ENCODE results near the gene WIPF3.

The WIPF3 gene

DNA sequence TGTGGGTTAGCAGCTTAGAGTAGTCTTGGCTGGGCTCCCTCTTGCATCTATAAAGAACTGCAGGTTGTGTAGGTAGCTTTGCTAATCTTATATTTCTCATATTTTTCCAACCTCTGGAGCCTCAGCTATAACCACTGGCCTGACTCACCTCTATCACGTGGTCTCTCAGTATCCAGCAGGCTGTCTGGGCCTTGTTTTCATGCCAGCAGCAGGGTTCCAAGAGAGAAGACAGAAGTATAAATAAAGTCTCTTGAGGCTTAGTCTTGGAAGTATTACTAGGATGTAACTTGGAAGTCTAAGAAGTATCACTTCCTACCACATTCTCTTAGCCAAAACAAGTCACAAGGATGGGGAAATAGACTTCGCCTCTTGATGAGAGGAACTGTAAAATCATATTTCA, 73.3 kb downstream of the WIPF3 start:
- Histone ChIP-seq H3F3A (ENCODE audit: control insufficient read depth, insufficient read depth) (no peaks in the 10 kb centered on the region), H3K9me3 (ENCODE audit: control insufficient read depth, insufficient read depth, low read length) (no peaks in the 10 kb centered on the region), H3K36me3 (ENCODE audit: control insufficient read depth, low read length) (no peaks in the 10 kb centered on the region), H3K27ac (ENCODE audit: low read depth, low read length) (no peak overlapping the region), H3K4me2 (ENCODE audit: low read length) (no peak overlapping the region), H3K4me1 (ENCODE audit: control insufficient read depth, low read length) (no peaks in the 10 kb centered on the region), H4K20me1 (ENCODE audit: control insufficient read depth, insufficient read depth, low read depth, low read length) (no peaks in the 10 kb centered on the region), H3K27me3 (ENCODE audit: control insufficient read depth, low read length) (peaks cover 11% of the 10 kb centered on the region; the same call in 1 of the 2 replicates), H3K9me2 (replicated peaks; ENCODE audit: control insufficient read depth, low read length) (no peaks in the 10 kb centered on the region), H3K79me2 (ENCODE audit: control insufficient read depth, low read length) (no peaks in the 10 kb centered on the region), H3K4me3 (ENCODE audit: low read length) (no peak overlapping the region)
- TF ChIP-seq, protein P1, sequence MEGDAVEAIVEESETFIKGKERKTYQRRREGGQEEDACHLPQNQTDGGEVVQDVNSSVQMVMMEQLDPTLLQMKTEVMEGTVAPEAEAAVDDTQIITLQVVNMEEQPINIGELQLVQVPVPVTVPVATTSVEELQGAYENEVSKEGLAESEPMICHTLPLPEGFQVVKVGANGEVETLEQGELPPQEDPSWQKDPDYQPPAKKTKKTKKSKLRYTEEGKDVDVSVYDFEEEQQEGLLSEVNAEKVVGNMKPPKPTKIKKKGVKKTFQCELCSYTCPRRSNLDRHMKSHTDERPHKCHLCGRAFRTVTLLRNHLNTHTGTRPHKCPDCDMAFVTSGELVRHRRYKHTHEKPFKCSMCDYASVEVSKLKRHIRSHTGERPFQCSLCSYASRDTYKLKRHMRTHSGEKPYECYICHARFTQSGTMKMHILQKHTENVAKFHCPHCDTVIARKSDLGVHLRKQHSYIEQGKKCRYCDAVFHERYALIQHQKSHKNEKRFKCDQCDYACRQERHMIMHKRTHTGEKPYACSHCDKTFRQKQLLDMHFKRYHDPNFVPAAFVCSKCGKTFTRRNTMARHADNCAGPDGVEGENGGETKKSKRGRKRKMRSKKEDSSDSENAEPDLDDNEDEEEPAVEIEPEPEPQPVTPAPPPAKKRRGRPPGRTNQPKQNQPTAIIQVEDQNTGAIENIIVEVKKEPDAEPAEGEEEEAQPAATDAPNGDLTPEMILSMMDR (IDR thresholded peaks at IDR 0.05; ENCODE audit: low read depth, low read length, poor library complexity, severe bottlenecking), result no peak
- no peak for TF ChIP-seq EZH2phosphoT487 (IDR thresholded peaks at IDR 0.05; ENCODE audit: borderline replicate concordance, low read length)

GRCh38 chr7:29881724-29882123, 75.4 kb downstream of the WIPF3 start:
- Histone ChIP-seq H3F3A (ENCODE audit: control insufficient read depth, insufficient read depth) (no peaks in the 10 kb centered on the region), H3K4me3 (ENCODE audit: low read length) (no peak overlapping the region), H3K27me3 (ENCODE audit: control insufficient read depth, low read length) (peaks cover 13% of the 10 kb centered on the region; the same call in 1 of the 2 replicates), H3K79me2 (ENCODE audit: control insufficient read depth, low read length) (no peaks in the 10 kb centered on the region), H3K36me3 (ENCODE audit: control insufficient read depth, low read length) (no peaks in the 10 kb centered on the region), H3K4me1 (ENCODE audit: control insufficient read depth, low read length) (no peaks in the 10 kb centered on the region), H3K4me2 (ENCODE audit: low read length) (no peak overlapping the region), H3K9me3 (ENCODE audit: control insufficient read depth, insufficient read depth, low read length) (no peaks in the 10 kb centered on the region), H4K20me1 (ENCODE audit: control insufficient read depth, insufficient read depth, low read depth, low read length) (no peaks in the 10 kb centered on the region), H3K9me2 (replicated peaks; ENCODE audit: control insufficient read depth, low read length) (no peaks in the 10 kb centered on the region), H3K27ac (ENCODE audit: low read depth, low read length) (no peak overlapping the region)
- no peak for TF ChIP-seq EZH2phosphoT487 (IDR thresholded peaks at IDR 0.05; ENCODE audit: borderline replicate concordance, low read length)
- TF ChIP-seq, protein P1 (IDR thresholded peaks at IDR 0.05; ENCODE audit: low read depth, low read length, poor library complexity, severe bottlenecking), result no peak

DNA sequence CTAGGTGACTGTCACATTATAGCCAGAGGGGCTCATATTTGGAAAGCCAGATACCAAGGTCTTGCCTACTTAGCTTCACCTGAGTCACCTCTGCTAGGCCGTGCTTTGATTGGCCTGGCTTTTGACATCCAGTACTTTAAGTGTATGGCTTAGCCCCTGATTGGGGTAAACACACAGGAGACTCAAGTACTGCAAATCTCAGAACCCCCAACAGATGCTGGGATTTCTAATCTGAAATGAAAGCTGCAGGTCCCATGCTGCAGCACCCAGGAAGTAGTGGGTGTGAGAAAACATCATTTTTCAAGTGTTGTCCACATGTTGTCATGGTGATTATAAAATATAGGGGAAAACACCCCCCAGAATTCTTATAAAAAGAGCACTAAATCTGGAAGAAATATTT, 76.2 kb downstream of the WIPF3 start:
- Histone ChIP-seq H3K9me3 (ENCODE audit: control insufficient read depth, insufficient read depth, low read length) (no peaks in the 10 kb centered on the region), H4K20me1 (ENCODE audit: control insufficient read depth, insufficient read depth, low read depth, low read length) (no peaks in the 10 kb centered on the region), H3F3A (ENCODE audit: control insufficient read depth, insufficient read depth) (no peaks in the 10 kb centered on the region), H3K4me3 (ENCODE audit: low read length) (no peak overlapping the region), H3K79me2 (ENCODE audit: control insufficient read depth, low read length) (no peaks in the 10 kb centered on the region), H3K36me3 (ENCODE audit: control insufficient read depth, low read length) (no peaks in the 10 kb centered on the region), H3K27ac (ENCODE audit: low read depth, low read length) (no peak overlapping the region), H3K4me2 (ENCODE audit: low read length) (no peak overlapping the region), H3K9me2 (replicated peaks; ENCODE audit: control insufficient read depth, low read length) (no peaks in the 10 kb centered on the region), H3K27me3 (ENCODE audit: control insufficient read depth, low read length) (peaks cover 13% of the 10 kb centered on the region; the same call in 1 of the 2 replicates), H3K4me1 (ENCODE audit: control insufficient read depth, low read length) (no peaks in the 10 kb centered on the region)
- no peak for TF ChIP-seq EZH2phosphoT487 (IDR thresholded peaks at IDR 0.05; ENCODE audit: borderline replicate concordance, low read length)
- TF ChIP-seq, protein P1 (IDR thresholded peaks at IDR 0.05; ENCODE audit: low read depth, low read length, poor library complexity, severe bottlenecking), result no peak
